Ishikawa (cell line): ENCODE results near the gene PHYKPL.

Experiments used
- CEBPB ChIP-seq: IDR thresholded peaks from 2 replicates; pipeline ENCODE4 v1.6.1; 2012
- CREB1 ChIP-seq: IDR thresholded peaks from 2 replicates; pipeline ENCODE4 v1.6.1; 2012; ENCODE audit warnings: low read depth
- EGR1 ChIP-seq: IDR thresholded peaks from 2 replicates; pipeline ENCODE4 v1.6.1; 2012
- EP300 ChIP-seq: IDR thresholded peaks from 2 replicates; pipeline ENCODE4 v1.6.1; 2012; ENCODE audit warnings: borderline replicate concordance
- FOXM1 ChIP-seq: IDR thresholded peaks from 2 replicates; pipeline ENCODE4 v1.6.1; 2012; ENCODE audit warnings: low read depth, borderline replicate concordance
- MAX ChIP-seq: IDR thresholded peaks from 2 replicates; pipeline ENCODE4 v1.6.1; 2012
- NFIC ChIP-seq: IDR thresholded peaks from 2 replicates; pipeline ENCODE4 v1.6.1; 2012
- RAD21 ChIP-seq: IDR thresholded peaks from 2 replicates; pipeline ENCODE4 v1.6.1; 2012; ENCODE audit warnings: low read depth
- REST ChIP-seq: IDR thresholded peaks from 2 replicates; pipeline ENCODE4 v1.6.1; 2012; ENCODE audit warnings: low read depth, mild to moderate bottlenecking
- TAF1 ChIP-seq: IDR thresholded peaks from 2 replicates; pipeline ENCODE4 v1.6.1; 2012; ENCODE audit warnings: low read depth, mild to moderate bottlenecking
- TCF12 ChIP-seq: IDR thresholded peaks from 2 replicates; pipeline ENCODE4 v1.6.1; 2012; ENCODE audit warnings: low read depth
- TEAD4 ChIP-seq: IDR thresholded peaks from 2 replicates; pipeline ENCODE4 v1.6.1; 2012
- USF1 ChIP-seq: IDR thresholded peaks from 2 replicates; pipeline ENCODE4 v1.6.1; 2012
- YY1 ChIP-seq: IDR thresholded peaks from 2 replicates; pipeline ENCODE4 v1.6.1; 2012; ENCODE audit warnings: low read depth
- ZBTB7A ChIP-seq: IDR thresholded peaks from 2 replicates; pipeline ENCODE4 v1.6.1; 2012; ENCODE audit warnings: low read depth

The PHYKPL gene

GRCh38 chr5:178279723-178280438, 47.3 kb upstream of the PHYKPL start:
- TF ChIP-seq TEAD4 = no peak
- TF ChIP-seq MAX = peak; percentile 49
- TF ChIP-seq RAD21 = peak; percentile 97
- no peak for TF ChIP-seq TCF12
- TF ChIP-seq NFIC = peak; percentile 76
- TF ChIP-seq EP300 = peak; percentile 20; the same call in 1 of the 2 replicates
- 0 out of 2 replicates have a peak, but pooled peaks have one; percentile 7 for TF ChIP-seq YY1
- no peak for TF ChIP-seq CREB1

- TF ChIP-seq REST (no peak), RAD21 (no peak), ZBTB7A (no peak), FOXM1 (no peak), TEAD4 (no peak), TAF1 (no peak), CREB1 (no peak), NFIC (no peak), EP300 (no peak)
These were observed 46.6 kb upstream of the PHYKPL start for GRCh38 chr5:178279026-178279722.

- no peak for TF ChIP-seq EGR1
- TF ChIP-seq CEBPB = no peak
- no peak for TF ChIP-seq ZBTB7A
- no peak for TF ChIP-seq REST
- no peak for TF ChIP-seq CREB1
- TF ChIP-seq TCF12 = no peak
- TF ChIP-seq NFIC = no peak
- TF ChIP-seq TEAD4 = no peak
- no peak for TF ChIP-seq FOXM1
- TF ChIP-seq YY1 = no peak
- TF ChIP-seq TAF1 = no peak
- TF ChIP-seq EP300 = no peak
These were observed 45.9 kb upstream of the PHYKPL start for GRCh38 chr5:178278358-178279023.

- TF ChIP-seq MAX (no peak), REST (no peak), ZBTB7A (no peak), TCF12 (no peak), CREB1 (no peak), FOXM1 (no peak), TAF1 (no peak), YY1 (no peak), EGR1 (no peak), RAD21 (no peak), CEBPB (no peak), TEAD4 (no peak), USF1 (no peak), NFIC (no peak), EP300 (no peak)
These were observed 45.3 kb upstream of the PHYKPL start for GRCh38 chr5:178277866-178278265.
